Adrenal gland (tissue), 5 donors: Measurements from ENCODE around the gene PRKCZ.

Experiments
- CTCF ChIP-seq, 6 experiments: fragments of 450-650 bp in 4 of 6; fragments of 200-600 bp in 2 of 6; sonication (generic) in 1 of 6; IDR thresholded peaks; 1 replicate in 5 of 6; 2 replicates in 1 of 6; pipeline versions ENCODE4 v1.5.1 to v1.8.0; 2016 to 2021; ENCODE audit warnings: antibody characterized with exemption in 6 of 6, mild to moderate bottlenecking in 2 of 6, moderate library complexity in 1 of 6
- POLR2A ChIP-seq, 2 donors: fragments of 450-650 bp; IDR thresholded peaks; one replicate each; pipeline ENCODE4 v1.6.1; 2017; ENCODE audit warnings: antibody characterized with exemption in 2 of 2, mild to moderate bottlenecking in 2 of 2, moderate library complexity in 1 of 2
- donor health status: DM: no; HTN: no; CAD: no.

DNA sequence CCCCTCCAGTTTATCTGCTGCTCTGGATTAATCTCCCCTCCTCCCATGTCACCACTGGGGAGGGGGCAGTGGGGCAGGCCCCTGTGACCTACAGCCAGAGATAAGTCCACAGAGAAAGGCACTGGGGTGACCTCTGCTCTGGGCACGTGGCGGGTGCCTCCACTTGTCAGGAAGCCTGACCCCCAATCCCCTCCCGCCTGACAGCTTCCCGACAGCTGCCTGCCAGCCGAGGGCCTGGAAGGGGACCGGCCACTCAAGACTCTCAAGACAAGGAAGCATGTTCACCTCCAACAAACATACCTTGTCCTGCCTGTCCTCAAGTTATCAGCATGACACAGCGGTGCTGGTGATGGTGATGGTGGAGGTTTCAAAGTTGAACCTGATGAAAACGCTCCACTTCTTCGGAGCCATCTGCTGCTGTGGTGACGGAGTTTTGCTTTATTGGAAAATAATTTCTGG, 147.5 kb downstream of the PRKCZ start:
- TF ChIP-seq CTCF (IDR thresholded peaks at IDR 0.05) (no peak), POLR2A (IDR thresholded peaks at IDR 0.05) (no peak)
